Lung microvascular endothelial cell (primary cell): ENCODE measurements around the gene DUSP6. TPM values are rescaled to one million over a fixed set of nuclear protein-coding genes. Genes with fewer than 3 reads are reported as not detected.

Source experiments
- DNase-seq, 2 donors: peaks; one replicate each; pipeline versions ENCODE4 v3.0.0 to v3.0.0-alpha.2; 2010; ENCODE audit warnings: low read depth in 2 of 2
- total RNA-seq: library from RNA; depleted of rRNA; stranded (reverse); fragments of >200 nt; gene quantifications from 2 replicates; pipeline ENCODE4 v1.2.1, GENCODE V29; 2014

DUSP6 gene
- total RNA-seq, 1 donor from 2014 or later, result 293 TPM

DNA sequence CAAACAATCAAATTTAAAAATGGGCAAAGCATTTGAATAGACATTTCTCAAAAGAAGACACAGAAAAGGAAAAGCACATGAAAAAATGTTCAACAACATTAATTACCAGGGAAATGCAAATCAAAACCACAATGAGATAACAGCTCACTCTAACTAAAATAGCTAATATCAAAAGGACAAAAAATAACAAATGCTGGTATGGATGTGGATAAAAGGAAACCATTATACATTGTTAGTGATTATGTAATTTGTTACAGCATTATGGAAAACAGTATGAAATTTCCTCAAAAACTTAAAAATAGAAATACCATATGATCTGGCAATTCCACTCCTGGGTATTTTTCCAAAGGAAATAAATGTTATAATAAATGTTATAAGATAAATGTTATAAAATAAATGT is 52.9 kb downstream of the DUSP6 start:
- no peak for DNase-seq

Other genes starting within 250 kb of the DUSP6 start
- gene GALNT4, start 172.3 kb upstream of the DUSP6 start, total RNA-seq, result 9.7 and 14.4 TPM in 2 replicates
- 13.1 and 14.6 TPM in 2 replicates for gene POC1B, start 173.5 kb upstream of the DUSP6 start, total RNA-seq